GM12878 (cell line): Measurements from ENCODE around the gene APOA4. TPM values are rescaled to one million over a fixed set of nuclear protein-coding genes. Genes with fewer than 3 reads are reported as not detected.

Source experiments
- ATAC-seq: fragments of 200-7000 bp; cut with Tn5 transposase; 3 replicates; pipeline ENCODE4 v1.9.1; 2020; ENCODE audit warnings: mild to moderate bottlenecking, moderate library complexity
- BruUV-seq: library from RNA; stranded (reverse); fragments of 400-500 nt; replicated peaks from 2 replicates; lab custom pipeline; 2021; lab: Mats Ljungman, UMichigan
- CTCF ChIA-PET: fragments of 300-600 bp; sonication (Branson Sonifier 250); formaldehyde crosslinking; extraction: SDS; loops from one replicate; lab custom pipeline; 2021; ENCODE audit warnings: inconsistent platforms; lab: Yijun Ruan, JAX
- POLR2A ChIA-PET: fragments of 350-600 bp; formaldehyde crosslinking; extraction: SDS; loops from one replicate; lab custom pipeline; 2021; ENCODE audit warnings: inconsistent platforms; lab: Charles Lee
- RAD21 ChIA-PET: fragments of 300-600 bp; sonication (Branson Sonifier 250); formaldehyde crosslinking; loops from one replicate; lab custom pipeline; 2023; ENCODE audit warnings: antibody characterized with exemption; ENCODE audit not compliant: unreplicated experiment; lab: Charles Lee
- SMC1A ChIA-PET: fragments of 300-600 bp; sonication (Branson Sonifier 250); formaldehyde crosslinking; loops from one replicate; lab custom pipeline; 2023; ENCODE audit not compliant: unreplicated experiment, uncharacterized antibody; lab: Charles Lee
- DNase-seq: peaks from one replicate; pipeline ENCODE4 v3.0.0-alpha.2; 2011; ENCODE audit warnings: low read depth, low spot score
- FAIRE-seq: peaks from 3 replicates; lab custom pipeline; 2011; peaks lifted over from hg19 to GRCh38; lab: Jason Lieb, UNC
- H2AFZ ChIP-seq: 2 replicates; pipeline ENCODE4 v1.6.0; 2011; ENCODE audit warnings: low read depth, low read length, control low read depth; ENCODE audit not compliant: control insufficient read depth
- H3K27ac ChIP-seq: 2 replicates; pipeline ENCODE4 v1.5.1; 2011; ENCODE audit warnings: control low read depth; ENCODE audit not compliant: control insufficient read depth, insufficient read depth
- H3K27me3 ChIP-seq, 2 experiments: replicated peaks in 1 of 2; 2 replicates each; pipeline versions ENCODE4 v1.6.0 to v1.6.1; 2011; ENCODE audit warnings: low read length in 1 of 2; ENCODE audit not compliant: control insufficient read depth in 2 of 2, insufficient read depth in 2 of 2
- H3K36me3 ChIP-seq, 2 experiments: 2 replicates each; pipeline ENCODE4 v1.5.1; 2011; ENCODE audit warnings: low read length in 1 of 2; ENCODE audit not compliant: control insufficient read depth in 2 of 2, insufficient read depth in 2 of 2
- H3K4me1 ChIP-seq: 2 replicates; pipeline ENCODE4 v1.6.1; 2011; ENCODE audit warnings: mild to moderate bottlenecking, low read length, moderate library complexity, mixed read lengths; ENCODE audit not compliant: control insufficient read depth, insufficient read depth
- H3K4me2 ChIP-seq: 2 replicates; pipeline ENCODE4 v1.6.0; 2011; ENCODE audit warnings: control low read depth; ENCODE audit not compliant: control insufficient read depth, insufficient read depth
- H3K4me3 ChIP-seq: fragments of 200-600 bp; sonication (generic); 2 replicates; pipeline ENCODE4 v1.5.1; 2016
- H3K79me2 ChIP-seq: 2 replicates; pipeline ENCODE4 v1.6.0; 2011; ENCODE audit warnings: low read length; ENCODE audit not compliant: control insufficient read depth, insufficient read depth
- H3K9ac ChIP-seq: 2 replicates; pipeline ENCODE4 v1.8.0; 2011; ENCODE audit warnings: low read length, control low read depth, mixed read lengths; ENCODE audit not compliant: control insufficient read depth, insufficient read depth
- H3K9me3 ChIP-seq: replicated peaks from 3 replicates; pipeline ENCODE4 v1.5.1; 2011; ENCODE audit warnings: mild to moderate bottlenecking, low read length; ENCODE audit not compliant: control insufficient read depth, insufficient read depth
- H4K20me1 ChIP-seq: 2 replicates; pipeline ENCODE4 v1.6.0; 2011; ENCODE audit not compliant: control insufficient read depth, insufficient read depth
- BHLHE40 ChIP-seq, 2 experiments: fragments of 450-650 bp in 1 of 2; IDR thresholded peaks; 2 replicates each; pipeline ENCODE4 v1.6.1; 2011 to 2017; ENCODE audit warnings: low read depth in 2 of 2, borderline replicate concordance in 1 of 2, improper control_type of control experiment in 1 of 2, low read length in 1 of 2, mild to moderate bottlenecking in 1 of 2
- CHD4 ChIP-seq: fragments of 200-600 bp; sonication (generic); IDR thresholded peaks from 2 replicates; pipeline ENCODE4 v1.6.1; 2016; ENCODE audit warnings: mild to moderate bottlenecking
- GABPA ChIP-seq: IDR thresholded peaks from 2 replicates; pipeline ENCODE4 v1.6.1; 2014; ENCODE audit warnings: antibody characterized with exemption, low read depth, mild to moderate bottlenecking, inconsistent platforms
- GATAD2B ChIP-seq: fragments of 450-650 bp; conservative IDR thresholded peaks from 2 replicates; pipeline ENCODE4 v1.6.1; 2017; ENCODE audit warnings: low read depth, mild to moderate bottlenecking, moderate library complexity
- HCFC1 ChIP-seq: fragments of 150-350 bp; IDR thresholded peaks from 2 replicates; pipeline ENCODE4 v1.6.1; 2014; ENCODE audit warnings: low read length
- JUNB ChIP-seq: IDR thresholded peaks from 2 replicates; pipeline ENCODE4 v1.6.1; 2016; ENCODE audit warnings: antibody characterized with exemption, mild to moderate bottlenecking
- KDM1A ChIP-seq: fragments of 200-600 bp; sonication (generic); IDR thresholded peaks from 2 replicates; pipeline ENCODE4 v1.6.1; 2016; ENCODE audit warnings: borderline replicate concordance
- MYC ChIP-seq: IDR thresholded peaks from 2 replicates; pipeline ENCODE4 v1.6.1; 2011; ENCODE audit warnings: mild to moderate bottlenecking, low read length, moderate library complexity, inconsistent platforms; ENCODE audit not compliant: insufficient read depth, insufficient replicate concordance, insufficient read length, severe bottlenecking
- RCOR1 ChIP-seq: conservative IDR thresholded peaks from 2 replicates; pipeline ENCODE4 v1.6.1; 2012; ENCODE audit warnings: low read depth, low read length, improper control_type of control experiment
- SIN3A ChIP-seq: IDR thresholded peaks from 2 replicates; pipeline ENCODE4 v1.6.1; 2012; ENCODE audit warnings: low read depth, low read length, improper control_type of control experiment
- SP1 ChIP-seq: IDR thresholded peaks from one replicate; pipeline ENCODE4 v1.6.1; 2011; ENCODE audit warnings: low read depth, low read length
- ZZZ3 ChIP-seq: IDR thresholded peaks from 2 replicates; pipeline ENCODE4 v1.6.1; 2011; ENCODE audit warnings: low read depth; ENCODE audit not compliant: control insufficient read depth, insufficient read length
- WGBS: methylation state at CpG from one replicate; pipeline ENCODE4 v1.1.6; 2016; ENCODE audit warnings: low lambda C conversion rate; ENCODE audit not compliant: insufficient replicate concordance, insufficient coverage; ENCODE audit errors: missing lambda C conversion rate; 5-methylcytosine and 5-hydroxymethylcytosine counted together
- in situ Hi-C: fragments of 300-500 bp; cut with MboI; formaldehyde crosslinking; loops from 9 replicates; pipeline ENCODE4 v1.14.3; 2018; ENCODE audit warnings: mixed read lengths
- intact Hi-C: fragments of 100-400 bp; cut with micrococcal nuclease; formaldehyde crosslinking; loops from one replicate; pipeline ENCODE4 v1.14.2; 2022; ENCODE audit not compliant: unreplicated experiment
- polyA plus RNA-seq, 11 experiments: library from polyadenylated mRNA; depleted of rRNA in 4 of 11; unstranded in 6 of 11; stranded (reverse) in 5 of 11; fragments of >200 nt; fragmentation: Nextera tagmentation in 4 of 11; fragmentation: Illumina TruSeq in 1 of 11; extraction: Ambion mirVana in 4 of 11; extraction: Trizol in 1 of 11; gene quantifications; 1 replicate in 1 of 11; 2 replicates in 10 of 11; pipeline versions ENCODE4 v1.2.1 to v1.2.3, GENCODE V29; 2011 to 2016; ENCODE audit warnings: inconsistent platforms in 2 of 11, missing spikeins in 2 of 11, low read depth in 1 of 11
- total RNA-seq, 4 experiments: library from RNA; depleted of rRNA in 3 of 4; stranded (reverse); fragments of >200 nt in 3 of 4; fragmentation: Illumina TruSeq in 1 of 4; extraction: Trizol in 1 of 4; gene quantifications; 2 replicates each; pipeline versions ENCODE4 v1.2.1 to v1.2.3, GENCODE V29; 2013 to 2021
- TF ChIP-seq, protein P1 (sequence below): fragments of 450-650 bp; IDR thresholded peaks from 2 replicates; pipeline ENCODE4 v1.6.1; 2017; ENCODE audit warnings: mild to moderate bottlenecking, moderate library complexity
- TF ChIP-seq, protein P2 (sequence below): fragments of 150-350 bp; IDR thresholded peaks from 2 replicates; pipeline ENCODE4 v1.6.1; 2016; ENCODE audit warnings: low read depth, low read length
- TF ChIP-seq, protein P3 (sequence below): IDR thresholded peaks from 2 replicates; pipeline ENCODE4 v1.6.1; 2012; ENCODE audit warnings: low read depth, low read length, improper control_type of control experiment

Gene APOA4
- total and polyA plus RNA-seq, 10 of the 15 experiments (the other 5 are each of a cell fraction or from before 2014, with no cell fraction given) = not detected

DNA sequence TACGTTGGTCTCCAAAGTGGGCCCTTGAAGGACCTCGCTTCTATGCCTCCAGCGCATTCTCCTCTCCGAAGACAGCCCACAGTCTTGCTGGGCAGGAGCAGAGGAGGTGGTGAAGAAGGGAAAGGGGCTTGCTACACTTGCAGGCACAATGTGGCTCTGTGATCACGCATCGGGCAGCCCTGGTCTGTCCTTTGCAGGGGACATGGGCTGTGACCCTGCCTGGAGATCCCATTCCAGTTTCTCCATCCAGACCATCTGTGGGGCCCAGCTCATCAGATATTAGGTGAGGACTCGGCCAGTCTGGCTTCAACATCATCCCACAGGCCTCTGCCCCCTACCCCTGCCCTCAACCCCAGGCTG, 13.5 kb upstream of the APOA4 start:
- FAIRE-seq (no peak), DNase-seq (no peak), ATAC-seq (no peak)
- ChIA-PET SMC1A (interaction anchor here (1.1 to 2.8 kb wide), 12 partner anchors 16 to 394 kb away, joined by 3 to 42 read pairs (median 6); partner anchors contain the start of genes APOA5 and ZPR1), RAD21 (interaction anchor here (0.8 to 2.7 kb wide), 15 partner anchors 14 to 308 kb away, joined by 3 to 56 read pairs (median 6); partner anchors contain the start of genes APOA5, PAFAH1B2 and ZPR1), POLR2A (interaction anchor here (1.3 to 3.0 kb wide), 6 partner anchors 14 to 395 kb away, joined by 3 to 10 read pairs (median 5); partner anchors contain the start of genes APOA5 and PCSK7), CTCF (interaction anchor here (0.6 to 7.3 kb wide), 29 partner anchors 10 to 390 kb away, joined by 3 to 183 read pairs (median 6); partner anchors contain the start of genes APOA4, APOA5, BUD13 and PAFAH1B2)
- intact Hi-C loops (loop anchor here (1.0 to 5.0 kb wide), 4 partner anchors 45 to 391 kb away; partner anchors contain the start of gene APOA5), in situ Hi-C loops (no loop called here)
- no peak overlapping the region for H2AFZ ChIP-seq
- H3K79me2 ChIP-seq = no peaks in the 10 kb centered on the region
- H3K4me1 ChIP-seq = peaks cover 8% of the 10 kb centered on the region; the same call in 1 of the 2 replicates
- no peak overlapping the region for H3K4me3 ChIP-seq
- H3K27ac ChIP-seq = no peak overlapping the region
- H3K9ac ChIP-seq = no peak overlapping the region; the same call in 1 of the 2 replicates
- H3K4me2 ChIP-seq = no peak overlapping the region
- WGBS = 42% methylated on average over 7 of the region's 7 CpGs
- no TSS peak for BruUV-seq
- H3K36me3 ChIP-seq = no peaks in the 10 kb centered on the region
- no peaks in the 10 kb centered on the region for H4K20me1 ChIP-seq
- no peaks in the 10 kb centered on the region for H3K27me3 ChIP-seq
- no peaks in the 10 kb centered on the region for H3K9me3 ChIP-seq
- TF ChIP-seq, protein P1, sequence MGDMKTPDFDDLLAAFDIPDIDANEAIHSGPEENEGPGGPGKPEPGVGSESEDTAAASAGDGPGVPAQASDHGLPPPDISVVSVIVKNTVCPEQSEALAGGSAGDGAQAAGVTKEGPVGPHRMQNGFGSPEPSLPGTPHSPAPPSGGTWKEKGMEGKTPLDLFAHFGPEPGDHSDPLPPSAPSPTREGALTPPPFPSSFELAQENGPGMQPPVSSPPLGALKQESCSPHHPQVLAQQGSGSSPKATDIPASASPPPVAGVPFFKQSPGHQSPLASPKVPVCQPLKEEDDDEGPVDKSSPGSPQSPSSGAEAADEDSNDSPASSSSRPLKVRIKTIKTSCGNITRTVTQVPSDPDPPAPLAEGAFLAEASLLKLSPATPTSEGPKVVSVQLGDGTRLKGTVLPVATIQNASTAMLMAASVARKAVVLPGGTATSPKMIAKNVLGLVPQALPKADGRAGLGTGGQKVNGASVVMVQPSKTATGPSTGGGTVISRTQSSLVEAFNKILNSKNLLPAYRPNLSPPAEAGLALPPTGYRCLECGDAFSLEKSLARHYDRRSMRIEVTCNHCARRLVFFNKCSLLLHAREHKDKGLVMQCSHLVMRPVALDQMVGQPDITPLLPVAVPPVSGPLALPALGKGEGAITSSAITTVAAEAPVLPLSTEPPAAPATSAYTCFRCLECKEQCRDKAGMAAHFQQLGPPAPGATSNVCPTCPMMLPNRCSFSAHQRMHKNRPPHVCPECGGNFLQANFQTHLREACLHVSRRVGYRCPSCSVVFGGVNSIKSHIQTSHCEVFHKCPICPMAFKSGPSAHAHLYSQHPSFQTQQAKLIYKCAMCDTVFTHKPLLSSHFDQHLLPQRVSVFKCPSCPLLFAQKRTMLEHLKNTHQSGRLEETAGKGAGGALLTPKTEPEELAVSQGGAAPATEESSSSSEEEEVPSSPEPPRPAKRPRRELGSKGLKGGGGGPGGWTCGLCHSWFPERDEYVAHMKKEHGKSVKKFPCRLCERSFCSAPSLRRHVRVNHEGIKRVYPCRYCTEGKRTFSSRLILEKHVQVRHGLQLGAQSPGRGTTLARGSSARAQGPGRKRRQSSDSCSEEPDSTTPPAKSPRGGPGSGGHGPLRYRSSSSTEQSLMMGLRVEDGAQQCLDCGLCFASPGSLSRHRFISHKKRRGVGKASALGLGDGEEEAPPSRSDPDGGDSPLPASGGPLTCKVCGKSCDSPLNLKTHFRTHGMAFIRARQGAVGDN = no peak
- TF ChIP-seq, protein P2, sequence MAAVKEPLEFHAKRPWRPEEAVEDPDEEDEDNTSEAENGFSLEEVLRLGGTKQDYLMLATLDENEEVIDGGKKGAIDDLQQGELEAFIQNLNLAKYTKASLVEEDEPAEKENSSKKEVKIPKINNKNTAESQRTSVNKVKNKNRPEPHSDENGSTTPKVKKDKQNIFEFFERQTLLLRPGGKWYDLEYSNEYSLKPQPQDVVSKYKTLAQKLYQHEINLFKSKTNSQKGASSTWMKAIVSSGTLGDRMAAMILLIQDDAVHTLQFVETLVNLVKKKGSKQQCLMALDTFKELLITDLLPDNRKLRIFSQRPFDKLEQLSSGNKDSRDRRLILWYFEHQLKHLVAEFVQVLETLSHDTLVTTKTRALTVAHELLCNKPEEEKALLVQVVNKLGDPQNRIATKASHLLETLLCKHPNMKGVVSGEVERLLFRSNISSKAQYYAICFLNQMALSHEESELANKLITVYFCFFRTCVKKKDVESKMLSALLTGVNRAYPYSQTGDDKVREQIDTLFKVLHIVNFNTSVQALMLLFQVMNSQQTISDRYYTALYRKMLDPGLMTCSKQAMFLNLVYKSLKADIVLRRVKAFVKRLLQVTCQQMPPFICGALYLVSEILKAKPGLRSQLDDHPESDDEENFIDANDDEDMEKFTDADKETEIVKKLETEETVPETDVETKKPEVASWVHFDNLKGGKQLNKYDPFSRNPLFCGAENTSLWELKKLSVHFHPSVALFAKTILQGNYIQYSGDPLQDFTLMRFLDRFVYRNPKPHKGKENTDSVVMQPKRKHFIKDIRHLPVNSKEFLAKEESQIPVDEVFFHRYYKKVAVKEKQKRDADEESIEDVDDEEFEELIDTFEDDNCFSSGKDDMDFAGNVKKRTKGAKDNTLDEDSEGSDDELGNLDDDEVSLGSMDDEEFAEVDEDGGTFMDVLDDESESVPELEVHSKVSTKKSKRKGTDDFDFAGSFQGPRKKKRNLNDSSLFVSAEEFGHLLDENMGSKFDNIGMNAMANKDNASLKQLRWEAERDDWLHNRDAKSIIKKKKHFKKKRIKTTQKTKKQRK = no peak
- TF ChIP-seq JUNB (no peak), RCOR1 (no peak), KDM1A (no peak), BHLHE40 (IDR thresholded peaks at IDR 0.05; ENCODE audit: borderline replicate concordance in 1 of 2, low read depth in 2 of 2, low read length in 1 of 2) (no peak), GATAD2B (no peak), MYC (no peak), ZZZ3 (no peak), HCFC1 (no peak), GABPA (no peak), SIN3A (no peak), SP1 (no peak), CHD4 (no peak)
- TF ChIP-seq, protein P3, sequence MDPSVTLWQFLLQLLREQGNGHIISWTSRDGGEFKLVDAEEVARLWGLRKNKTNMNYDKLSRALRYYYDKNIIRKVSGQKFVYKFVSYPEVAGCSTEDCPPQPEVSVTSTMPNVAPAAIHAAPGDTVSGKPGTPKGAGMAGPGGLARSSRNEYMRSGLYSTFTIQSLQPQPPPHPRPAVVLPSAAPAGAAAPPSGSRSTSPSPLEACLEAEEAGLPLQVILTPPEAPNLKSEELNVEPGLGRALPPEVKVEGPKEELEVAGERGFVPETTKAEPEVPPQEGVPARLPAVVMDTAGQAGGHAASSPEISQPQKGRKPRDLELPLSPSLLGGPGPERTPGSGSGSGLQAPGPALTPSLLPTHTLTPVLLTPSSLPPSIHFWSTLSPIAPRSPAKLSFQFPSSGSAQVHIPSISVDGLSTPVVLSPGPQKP = no peak
